D721Med (cell line): Measurements from ENCODE around the gene ANKRD30A.

Source experiments
- DNase-seq: peaks from one replicate; pipeline ENCODE4 v3.0.0; 2011; ENCODE audit warnings: low spot score; ENCODE audit not compliant: insufficient read length
- FAIRE-seq: peaks from 2 replicates; lab custom pipeline; 2011; peaks lifted over from hg19 to GRCh38; lab: Jason Lieb, UNC
- TF ChIP-seq, protein P1 (sequence below): IDR thresholded peaks from 2 replicates; pipeline ENCODE4 v1.5.1; 2012; ENCODE audit warnings: mild to moderate bottlenecking, control low read depth; ENCODE audit not compliant: insufficient read depth; ENCODE audit errors: missing control alignments

The ANKRD30A gene

GRCh38 chr10:37269554-37270256 is 144.3 kb downstream of the ANKRD30A start:
- DNase-seq (no peak), FAIRE-seq (no peak)
- TF ChIP-seq, protein P1, sequence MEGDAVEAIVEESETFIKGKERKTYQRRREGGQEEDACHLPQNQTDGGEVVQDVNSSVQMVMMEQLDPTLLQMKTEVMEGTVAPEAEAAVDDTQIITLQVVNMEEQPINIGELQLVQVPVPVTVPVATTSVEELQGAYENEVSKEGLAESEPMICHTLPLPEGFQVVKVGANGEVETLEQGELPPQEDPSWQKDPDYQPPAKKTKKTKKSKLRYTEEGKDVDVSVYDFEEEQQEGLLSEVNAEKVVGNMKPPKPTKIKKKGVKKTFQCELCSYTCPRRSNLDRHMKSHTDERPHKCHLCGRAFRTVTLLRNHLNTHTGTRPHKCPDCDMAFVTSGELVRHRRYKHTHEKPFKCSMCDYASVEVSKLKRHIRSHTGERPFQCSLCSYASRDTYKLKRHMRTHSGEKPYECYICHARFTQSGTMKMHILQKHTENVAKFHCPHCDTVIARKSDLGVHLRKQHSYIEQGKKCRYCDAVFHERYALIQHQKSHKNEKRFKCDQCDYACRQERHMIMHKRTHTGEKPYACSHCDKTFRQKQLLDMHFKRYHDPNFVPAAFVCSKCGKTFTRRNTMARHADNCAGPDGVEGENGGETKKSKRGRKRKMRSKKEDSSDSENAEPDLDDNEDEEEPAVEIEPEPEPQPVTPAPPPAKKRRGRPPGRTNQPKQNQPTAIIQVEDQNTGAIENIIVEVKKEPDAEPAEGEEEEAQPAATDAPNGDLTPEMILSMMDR, result no peak

GRCh38 chr10:37275216-37275777 is 149.9 kb downstream of the ANKRD30A start:
- DNase-seq (no peak), FAIRE-seq (no peak)
- TF ChIP-seq, protein P1, result no peak

GRCh38 chr10:37285063-37285462 is 159.7 kb downstream of the ANKRD30A start:
- DNase-seq (no peak), FAIRE-seq (no peak)
- TF ChIP-seq, protein P1, result no peak

- FAIRE-seq (no peak), DNase-seq (no peak)
- TF ChIP-seq, protein P1, result no peak
These were observed 164.6 kb downstream of the ANKRD30A start for GRCh38 chr10:37289833-37290464.

DNA sequence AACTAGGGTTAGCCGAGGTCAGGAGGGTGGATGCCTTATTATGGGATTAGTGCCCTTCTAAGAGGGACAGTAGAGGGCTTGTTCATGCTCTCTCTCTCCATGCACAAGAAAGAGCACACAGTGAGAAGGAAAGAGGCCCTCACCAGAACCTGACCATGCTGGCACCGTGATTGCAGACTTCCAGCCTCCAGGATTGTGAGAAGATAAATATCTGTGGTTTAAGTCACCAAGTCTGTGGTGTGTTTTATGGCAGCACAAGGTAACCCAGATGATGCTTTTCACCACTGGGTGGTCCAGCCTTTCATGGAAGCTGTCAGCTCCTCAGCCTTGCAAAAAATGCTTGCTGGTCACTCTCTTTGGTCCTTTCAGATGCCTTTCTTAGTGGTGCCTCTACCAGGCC is 175.9 kb downstream of the ANKRD30A start:
- TF ChIP-seq, protein P1, result no peak
- FAIRE-seq, result no peak
- no peak for DNase-seq

DNA sequence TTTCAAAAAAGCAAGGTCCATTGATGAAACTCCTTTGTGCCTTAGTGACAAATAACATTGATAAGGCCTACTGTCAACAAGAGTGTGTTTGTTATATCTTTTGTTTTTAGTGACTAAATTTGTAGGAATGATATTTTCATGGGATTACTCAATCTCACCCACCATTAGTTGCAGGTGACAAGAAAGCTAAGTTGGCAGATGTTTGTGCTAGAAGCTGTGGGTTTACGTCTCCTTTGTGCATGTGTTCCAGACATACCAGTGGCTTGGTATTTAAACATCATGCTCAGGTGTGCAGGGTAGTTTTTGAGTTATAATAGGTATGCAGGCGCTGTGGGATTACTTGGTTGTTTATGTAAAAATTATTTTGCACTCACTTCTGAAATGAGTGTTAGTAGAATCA is 178.6 kb downstream of the ANKRD30A start:
- no peak for FAIRE-seq
- TF ChIP-seq, protein P1, result no peak
- DNase-seq, result no peak

GRCh38 chr10:37314350-37314749 is 189.0 kb downstream of the ANKRD30A start:
- FAIRE-seq (no peak), DNase-seq (no peak)
- TF ChIP-seq, protein P1, result no peak
